Activated CD8-positive, alpha-beta memory T cell treated with anti-CD3 and anti-CD28 coated beads, Interleukin-2, amount 50 U/mL, for 48 hours (primary cell): ENCODE measurements around the gene QRFPR.
"Not testable (repeated sequence)": the region's sequence is repeated elsewhere in the genome, so short reads cannot be mapped to it uniquely, and the experiment has no call there.

Experiments
- DNase-seq: peaks from one replicate; pipeline ENCODE4 v3.0.0-alpha.2; 2020

Gene QRFPR

GRCh38 chr4:121338518-121338917 is 42.3 kb downstream of the QRFPR start:
- no peak for DNase-seq

DNA sequence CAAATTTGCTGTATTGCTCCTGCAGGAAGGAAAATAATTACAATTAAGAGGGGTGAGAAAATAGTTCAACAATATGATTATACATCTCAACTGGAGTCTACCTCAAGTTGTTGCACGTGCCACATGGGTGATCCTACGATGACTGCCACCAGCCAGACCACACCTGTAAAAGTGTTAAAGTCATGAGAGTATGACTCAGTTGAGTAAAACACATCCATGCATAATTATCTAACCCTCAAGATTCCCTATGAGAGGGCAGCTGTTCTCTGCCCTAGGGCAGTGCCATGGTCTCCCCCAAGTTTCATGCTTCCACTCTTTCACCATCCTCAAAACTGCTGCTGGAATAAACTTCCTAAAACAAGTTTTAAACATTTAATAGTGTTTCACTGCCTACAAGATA is 44.1 kb downstream of the QRFPR start:
- no peak for DNase-seq

DNA sequence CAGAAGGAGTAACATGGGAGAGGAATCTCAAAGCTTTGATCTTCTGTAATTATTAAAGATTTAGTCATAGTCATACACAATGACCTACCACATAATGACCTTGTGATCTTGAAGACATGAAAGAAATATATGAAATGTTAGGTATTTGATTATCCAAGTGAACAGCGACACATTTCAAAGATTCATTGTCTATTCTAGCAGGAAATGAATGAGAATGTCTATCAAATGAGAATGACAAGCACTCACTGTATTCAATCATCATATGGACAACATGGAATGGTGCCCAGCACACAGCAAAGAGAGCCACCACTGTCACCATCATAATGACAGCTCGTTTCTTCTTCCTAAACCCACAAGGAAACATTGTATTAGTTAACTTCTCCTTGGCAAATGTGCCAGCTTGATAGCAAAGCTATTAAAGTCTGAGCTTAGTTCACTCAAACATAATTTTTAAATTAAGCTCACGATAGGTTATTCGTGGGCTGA is 50.6 kb downstream of the QRFPR start:
- DNase-seq = no peak

- no peak for DNase-seq
Observed at GRCh38 chr4:121326597-121326996, 54.2 kb downstream of the QRFPR start.

DNA sequence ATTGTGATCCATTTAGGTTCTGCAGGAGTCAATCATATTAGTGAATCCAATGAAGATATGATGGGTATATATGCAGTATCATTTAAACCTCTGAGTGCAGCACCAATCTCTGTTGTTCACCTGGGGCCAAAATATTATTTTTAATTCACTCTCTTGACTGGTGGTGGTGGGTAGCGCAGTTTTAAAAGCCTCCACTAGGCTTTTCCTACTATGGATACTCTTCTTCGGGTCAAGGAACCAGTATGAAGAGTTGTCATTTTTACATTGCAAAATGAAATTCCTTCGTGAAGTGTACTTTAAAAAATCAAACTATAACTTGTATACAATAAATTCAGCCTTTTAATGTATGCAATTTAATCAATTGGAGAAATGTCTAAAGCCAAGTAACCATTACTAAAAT is 56.5 kb downstream of the QRFPR start:
- DNase-seq = no peak

- no peak for DNase-seq
Observed at GRCh38 chr4:121321466-121321865, 59.4 kb downstream of the QRFPR start.

DNA sequence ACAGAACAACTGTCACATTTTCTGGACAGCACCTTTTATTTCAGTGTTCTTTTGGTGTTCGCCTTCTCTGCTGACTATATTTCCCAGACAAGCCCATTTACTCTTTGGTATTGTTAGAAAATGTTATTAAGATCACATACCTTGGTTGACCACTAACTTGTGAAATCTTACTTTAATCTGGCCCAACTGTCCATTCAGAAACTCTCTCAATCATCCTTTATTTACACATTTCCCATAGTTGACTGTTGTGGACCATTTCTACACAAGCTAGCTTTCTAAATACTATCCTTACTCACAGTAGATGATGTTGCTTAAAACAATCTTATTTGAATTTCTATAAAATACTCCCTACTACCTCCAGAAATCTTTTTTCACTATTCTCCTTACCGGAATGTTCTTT is 64.7 kb downstream of the QRFPR start:
- no peak for DNase-seq

DNA sequence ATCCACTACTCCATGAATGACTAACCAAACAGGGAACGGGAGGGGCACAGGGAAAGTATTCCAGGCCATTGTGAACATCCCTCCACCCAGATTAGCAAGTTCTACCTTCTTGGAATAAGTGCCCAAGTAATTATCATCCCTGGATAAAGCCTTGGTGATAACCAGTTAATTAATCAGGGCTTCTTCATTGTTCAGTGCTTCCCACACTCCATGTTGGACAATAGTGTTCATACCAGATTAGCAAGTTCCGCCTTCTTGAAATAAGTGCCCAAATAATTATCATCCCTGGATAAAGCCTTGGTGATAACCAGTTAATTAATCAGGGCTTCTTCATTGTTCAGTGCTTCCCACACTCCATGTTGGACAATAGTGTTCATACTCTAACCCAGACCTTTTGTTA is 67.4 kb downstream of the QRFPR start:
- DNase-seq = not testable (repeated sequence)

- DNase-seq = no peak
Observed at GRCh38 chr4:121308828-121309227, 72.0 kb downstream of the QRFPR start.

DNA sequence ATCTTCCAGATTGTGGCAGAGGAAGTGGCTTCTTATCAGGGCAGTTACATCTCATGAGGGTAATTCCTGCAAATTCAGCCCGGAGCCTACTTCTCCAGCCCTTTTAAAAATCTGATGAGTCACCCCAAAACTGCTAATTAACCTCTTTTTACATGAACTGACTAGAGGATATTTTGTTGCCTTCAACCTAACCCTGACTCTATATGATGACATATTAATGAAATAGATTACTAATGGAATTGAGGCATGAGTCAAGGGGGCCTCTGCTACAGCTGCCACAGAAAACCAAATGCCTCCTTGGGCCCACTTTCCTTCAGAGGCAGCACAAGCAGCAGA is 72.5 kb downstream of the QRFPR start:
- DNase-seq = no peak

- no peak for DNase-seq
Observed at GRCh38 chr4:121307445-121308327, 73.1 kb downstream of the QRFPR start.

DNA sequence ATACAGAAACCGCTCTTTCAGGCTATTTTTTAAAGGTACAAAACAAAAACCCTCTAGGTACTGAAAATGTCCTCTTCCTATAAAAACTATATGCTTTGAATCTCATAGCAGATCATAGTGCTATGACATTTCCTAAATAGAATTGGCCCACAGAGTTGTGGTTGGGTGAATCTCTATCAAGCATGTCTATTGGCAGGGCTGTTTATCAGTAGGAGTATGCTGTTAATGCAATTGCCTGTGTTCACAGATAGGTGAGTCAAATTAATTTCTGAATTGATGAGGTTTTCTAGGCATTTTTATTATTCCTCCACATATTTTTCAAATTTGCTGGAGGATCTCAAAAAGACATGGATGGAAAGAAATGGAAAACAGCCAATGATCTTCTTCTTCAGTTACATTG is 73.9 kb downstream of the QRFPR start:
- DNase-seq = no peak

DNA sequence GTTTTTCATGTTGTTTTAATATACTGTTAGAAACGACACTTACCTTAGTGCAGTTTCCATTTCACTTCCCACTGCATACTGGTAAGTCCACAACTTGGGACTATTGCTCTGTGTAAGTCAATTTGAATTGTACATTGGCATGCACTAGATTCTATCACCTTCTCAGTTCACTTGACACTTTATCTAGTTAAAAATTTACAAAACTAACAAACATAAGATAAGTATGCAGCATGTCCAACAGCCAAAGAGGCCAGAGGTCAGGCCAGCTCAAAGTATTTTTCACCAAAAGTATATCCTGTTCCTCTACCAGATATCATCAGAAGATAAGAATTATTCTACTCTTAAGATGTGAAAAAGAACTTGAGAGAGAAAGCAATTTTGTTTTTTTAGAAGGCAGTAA is 75.9 kb downstream of the QRFPR start:
- no peak for DNase-seq

DNA sequence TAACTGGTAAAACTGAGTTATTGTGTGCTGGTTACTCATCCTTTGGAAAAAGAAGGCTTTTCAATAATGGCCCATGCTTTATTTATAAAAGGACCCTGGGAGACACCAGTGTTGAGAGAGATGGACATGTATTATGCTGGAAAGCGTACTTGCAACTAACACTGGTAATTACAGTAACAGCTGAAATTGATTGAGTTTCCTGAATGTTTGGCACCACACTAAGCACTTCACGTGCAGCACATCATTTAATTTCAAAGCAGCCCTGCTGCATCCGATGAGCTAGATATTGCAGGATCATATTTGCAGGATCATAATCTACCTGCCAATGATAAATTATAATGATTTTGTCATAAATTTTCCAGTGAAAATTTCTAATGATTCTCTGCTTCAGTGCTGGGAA is 81.5 kb downstream of the QRFPR start:
- DNase-seq = no peak

DNA sequence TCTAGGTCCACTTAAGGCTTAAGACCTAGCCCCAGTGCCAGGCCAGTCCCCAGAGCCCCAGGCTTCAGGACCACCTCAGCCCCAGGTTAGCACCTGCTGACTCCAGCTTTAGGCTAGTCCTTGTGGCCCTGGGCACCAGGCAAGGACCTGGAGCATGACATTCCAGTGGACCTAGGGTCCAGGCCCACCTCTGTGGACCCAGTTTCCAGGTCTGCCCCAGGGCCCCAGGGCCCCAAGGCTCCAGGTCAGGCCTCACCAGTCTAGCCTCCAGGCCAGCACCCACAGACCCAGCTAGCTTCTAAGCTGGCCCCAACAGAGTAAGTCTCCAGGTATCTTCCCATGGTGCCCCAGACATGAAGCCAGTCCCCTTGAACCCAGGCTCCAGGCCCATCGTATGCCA is 97.5 kb downstream of the QRFPR start:
- no peak for DNase-seq

DNA sequence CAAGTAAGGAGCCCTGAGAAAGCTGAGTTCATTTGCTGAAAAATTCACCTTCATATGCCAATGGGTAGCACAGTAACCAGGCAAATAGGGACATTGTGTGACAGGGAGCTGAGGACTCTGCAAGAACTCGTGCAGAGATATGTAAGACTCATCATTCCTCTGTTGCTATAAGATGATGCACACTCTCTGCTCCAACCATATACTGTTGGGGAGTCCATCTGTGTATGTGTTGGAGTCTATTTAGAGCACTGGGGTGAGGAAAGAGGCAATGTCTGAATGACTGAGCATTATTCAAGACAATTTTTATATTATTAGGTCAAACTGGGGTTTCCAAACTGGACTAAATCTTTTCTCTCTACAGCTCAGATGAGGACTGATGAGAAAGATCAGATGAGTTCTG is 100.4 kb downstream of the QRFPR start:
- DNase-seq = no peak

GRCh38 chr4:121278811-121279368 is 101.9 kb downstream of the QRFPR start:
- DNase-seq = no peak
